Activated CD4-positive, alpha-beta memory T cell treated with anti-CD3 and anti-CD28 coated beads, Interleukin-2, amount 10 ng/mL, durations not matched to agents 7 days and 5 days (primary cell): ENCODE results near the gene DGKZ. TPM values are rescaled to one million over a fixed set of nuclear protein-coding genes. Genes with fewer than 3 reads are reported as not detected.

Experiments
- CTCF ChIA-PET: fragments of 350-600 bp; sonication (Branson Sonifier 250); formaldehyde crosslinking; loops from one replicate; lab custom pipeline; 2021; ENCODE audit warnings: antibody characterized with exemption, inconsistent platforms; lab: Charles Lee
- POLR2A ChIA-PET: fragments of 350-600 bp; sonication (Branson Sonifier 250); formaldehyde crosslinking; loops from one replicate; lab custom pipeline; 2021; ENCODE audit warnings: antibody characterized with exemption; lab: Charles Lee
- DNase-seq: peaks from one replicate; pipeline ENCODE4 v3.0.0-alpha.2; 2020
- H3K27ac Mint-ChIP-seq: one replicate; pipeline ENCODE4 v1.8.0; 2021; ENCODE audit warnings: mild to moderate bottlenecking, mixed read lengths
- H3K27me3 Mint-ChIP-seq: one replicate; pipeline ENCODE4 v1.8.0; 2021; ENCODE audit warnings: mixed read lengths
- H3K36me3 Mint-ChIP-seq: one replicate; pipeline ENCODE4 v1.8.0; 2021; ENCODE audit warnings: low read depth, mixed read lengths
- H3K4me1 Mint-ChIP-seq: one replicate; pipeline ENCODE4 v1.8.0; 2021; ENCODE audit warnings: mixed read lengths
- H3K4me3 Mint-ChIP-seq: one replicate; pipeline ENCODE4 v1.8.0; 2021; ENCODE audit warnings: mild to moderate bottlenecking, mixed read lengths
- H3K9me3 Mint-ChIP-seq: one replicate; pipeline ENCODE4 v1.8.0; 2021; ENCODE audit warnings: mixed read lengths
- total RNA-seq, 2 experiments: library from RNA; stranded (reverse); gene quantifications; one replicate each; pipeline ENCODE4 v1.2.3, GENCODE V29; 2021

The DGKZ gene
- total RNA-seq, 2 experiments from 2014 or later: 141 to 143 TPM

GRCh38 chr11:46331282-46331984, 15.8 kb upstream of the DGKZ start:
- ChIA-PET CTCF (interaction anchor here (1.4 to 2.4 kb wide), 7 partner anchors 10 to 93 kb away, joined by 3 to 10 read pairs (median 6); no protein-coding TSS in a partner anchor), POLR2A (interaction anchor here (1.0 to 2.1 kb wide), 6 partner anchors 9 to 21 kb away, joined by 3 to 11 read pairs (median 5); no protein-coding TSS in a partner anchor)
- H3K4me3 Mint-ChIP-seq: peak overlapping the region; percentile 0
- peaks cover 63% of the 10 kb centered on the region for H3K27me3 Mint-ChIP-seq
- H3K27ac Mint-ChIP-seq: no peak overlapping the region
- H3K9me3 Mint-ChIP-seq: no peaks in the 10 kb centered on the region
- H3K36me3 Mint-ChIP-seq: no peaks in the 10 kb centered on the region
- peak; percentile 46 for DNase-seq
- H3K4me1 Mint-ChIP-seq: peaks cover 29% of the 10 kb centered on the region

- H3K9me3 Mint-ChIP-seq: no peaks in the 10 kb centered on the region
- H3K27me3 Mint-ChIP-seq: peaks cover 59% of the 10 kb centered on the region
- H3K27ac Mint-ChIP-seq: no peak overlapping the region
- CTCF ChIA-PET: interaction anchor here (0.8 to 1.6 kb wide), 3 partner anchors 15 to 29 kb away, joined by 3 read pairs; partner anchors contain the start of gene DGKZ
- no peak for DNase-seq
- H3K36me3 Mint-ChIP-seq: no peaks in the 10 kb centered on the region
- POLR2A ChIA-PET: interaction anchor here (0.9 to 1.4 kb wide), 2 partner anchors 13 to 92 kb away, joined by 3 to 4 read pairs; no protein-coding TSS in a partner anchor
- H3K4me3 Mint-ChIP-seq: peak overlapping the region; percentile 0
- H3K4me1 Mint-ChIP-seq: peaks cover 32% of the 10 kb centered on the region
These were observed 15.1 kb upstream of the DGKZ start for GRCh38 chr11:46332093-46332567.

GRCh38 chr11:46332568-46333393, 14.5 kb upstream of the DGKZ start:
- H3K27me3 Mint-ChIP-seq: peaks cover 56% of the 10 kb centered on the region
- no peaks in the 10 kb centered on the region for H3K9me3 Mint-ChIP-seq
- ChIA-PET POLR2A (interaction anchor here (0.6 to 1.4 kb wide), 3 partner anchors 13 to 93 kb away, joined by 3 to 4 read pairs (median 3); no protein-coding TSS in a partner anchor), CTCF (interaction anchor here (0.8 to 1.6 kb wide), 3 partner anchors 14 to 28 kb away, joined by 3 read pairs; partner anchors contain the start of gene DGKZ)
- H3K36me3 Mint-ChIP-seq: no peaks in the 10 kb centered on the region
- no peak overlapping the region for H3K27ac Mint-ChIP-seq
- peaks cover 35% of the 10 kb centered on the region for H3K4me1 Mint-ChIP-seq
- DNase-seq: no peak
- H3K4me3 Mint-ChIP-seq: no peak overlapping the region

GRCh38 chr11:46333394-46333947, 13.8 kb upstream of the DGKZ start:
- H3K27me3 Mint-ChIP-seq: peaks cover 54% of the 10 kb centered on the region
- DNase-seq: no peak
- ChIA-PET CTCF (interaction anchor here (0.9 kb wide), 1 partner anchor 14 kb away, joined by 3 read pairs; the partner anchor contains the start of gene DGKZ), POLR2A (interaction anchor here (0.6 kb wide), 1 partner anchor 12 kb away, joined by 3 read pairs; no protein-coding TSS in a partner anchor)
- H3K9me3 Mint-ChIP-seq: no peaks in the 10 kb centered on the region
- no peaks in the 10 kb centered on the region for H3K36me3 Mint-ChIP-seq
- H3K4me1 Mint-ChIP-seq: peaks cover 37% of the 10 kb centered on the region
- H3K27ac Mint-ChIP-seq: no peak overlapping the region
- no peak overlapping the region for H3K4me3 Mint-ChIP-seq

- H3K36me3 Mint-ChIP-seq: no peaks in the 10 kb centered on the region
- no peak overlapping the region for H3K4me3 Mint-ChIP-seq
- H3K27ac Mint-ChIP-seq: no peak overlapping the region
- no peaks in the 10 kb centered on the region for H3K9me3 Mint-ChIP-seq
- no peak for DNase-seq
- ChIA-PET CTCF (interaction anchor here (0.6 to 1.0 kb wide), 2 partner anchors 17 to 94 kb away, joined by 3 to 4 read pairs; no protein-coding TSS in a partner anchor), POLR2A (no interaction called here)
- H3K4me1 Mint-ChIP-seq: peaks cover 40% of the 10 kb centered on the region
- H3K27me3 Mint-ChIP-seq: peaks cover 56% of the 10 kb centered on the region
These were observed 13.1 kb upstream of the DGKZ start for GRCh38 chr11:46334211-46334610.

GRCh38 chr11:46335271-46335670, 12.0 kb upstream of the DGKZ start:
- H3K27me3 Mint-ChIP-seq: peaks cover 51% of the 10 kb centered on the region
- no peak overlapping the region for H3K27ac Mint-ChIP-seq
- no peaks in the 10 kb centered on the region for H3K9me3 Mint-ChIP-seq
- ChIA-PET POLR2A (no interaction called here), CTCF (no interaction called here)
- DNase-seq: no peak
- H3K4me1 Mint-ChIP-seq: peaks cover 37% of the 10 kb centered on the region
- no peaks in the 10 kb centered on the region for H3K36me3 Mint-ChIP-seq
- H3K4me3 Mint-ChIP-seq: no peak overlapping the region

GRCh38 chr11:46335890-46336562, 11.2 kb upstream of the DGKZ start:
- ChIA-PET POLR2A (no interaction called here), CTCF (interaction anchor here (1.0 kb wide), 1 partner anchor 33 kb away, joined by 3 read pairs; no protein-coding TSS in a partner anchor)
- Mint-ChIP-seq H3K27me3 (peaks cover 43% of the 10 kb centered on the region), H3K36me3 (no peaks in the 10 kb centered on the region), H3K27ac (no peak overlapping the region), H3K4me3 (no peak overlapping the region), H3K4me1 (peaks cover 29% of the 10 kb centered on the region), H3K9me3 (no peaks in the 10 kb centered on the region)
- no peak for DNase-seq

- ChIA-PET CTCF (interaction anchor here (1.0 kb wide), 1 partner anchor 32 kb away, joined by 3 read pairs; no protein-coding TSS in a partner anchor), POLR2A (no interaction called here)
- H3K36me3 Mint-ChIP-seq: no peaks in the 10 kb centered on the region
- DNase-seq: no peak
- H3K9me3 Mint-ChIP-seq: no peaks in the 10 kb centered on the region
- H3K4me1 Mint-ChIP-seq: peaks cover 29% of the 10 kb centered on the region
- peaks cover 40% of the 10 kb centered on the region for H3K27me3 Mint-ChIP-seq
- no peak overlapping the region for H3K4me3 Mint-ChIP-seq
- no peak overlapping the region for H3K27ac Mint-ChIP-seq
These were observed 10.6 kb upstream of the DGKZ start for GRCh38 chr11:46336563-46337180.

GRCh38 chr11:46337626-46338345, 9.5 kb upstream of the DGKZ start:
- no peak for DNase-seq
- Mint-ChIP-seq H3K9me3 (no peaks in the 10 kb centered on the region), H3K27ac (no peak overlapping the region), H3K27me3 (peaks cover 31% of the 10 kb centered on the region), H3K4me1 (peaks cover 30% of the 10 kb centered on the region), H3K36me3 (no peaks in the 10 kb centered on the region), H3K4me3 (no peak overlapping the region)
- POLR2A ChIA-PET: no interaction called here
- CTCF ChIA-PET: interaction anchor here (1.7 kb wide), 1 partner anchor 15 kb away, joined by 5 read pairs; no protein-coding TSS in a partner anchor

- ChIA-PET POLR2A (no interaction called here), CTCF (interaction anchor here (1.2 to 1.7 kb wide), 2 partner anchors 14 to 22 kb away, joined by 3 to 5 read pairs; no protein-coding TSS in a partner anchor)
- Mint-ChIP-seq H3K9me3 (no peaks in the 10 kb centered on the region), H3K4me1 (peaks cover 30% of the 10 kb centered on the region), H3K27me3 (peaks cover 32% of the 10 kb centered on the region), H3K4me3 (no peak overlapping the region), H3K36me3 (no peaks in the 10 kb centered on the region), H3K27ac (no peak overlapping the region)
- no peak for DNase-seq
These were observed 8.7 kb upstream of the DGKZ start for GRCh38 chr11:46338636-46338987.

- CTCF ChIA-PET: interaction anchor here (1.2 to 1.7 kb wide), 2 partner anchors 13 to 22 kb away, joined by 3 to 5 read pairs; no protein-coding TSS in a partner anchor
- POLR2A ChIA-PET: no interaction called here
- H3K4me3 Mint-ChIP-seq: no peak overlapping the region
- H3K4me1 Mint-ChIP-seq: peaks cover 29% of the 10 kb centered on the region
- H3K9me3 Mint-ChIP-seq: no peaks in the 10 kb centered on the region
- no peaks in the 10 kb centered on the region for H3K36me3 Mint-ChIP-seq
- no peak for DNase-seq
- H3K27ac Mint-ChIP-seq: no peak overlapping the region
- H3K27me3 Mint-ChIP-seq: peaks cover 32% of the 10 kb centered on the region
These were observed 8.1 kb upstream of the DGKZ start for GRCh38 chr11:46338988-46339666.
